NCI-H748 (cell line): ENCODE measurements around the gene NDFIP1.
"Not testable (repeated sequence)": the region's sequence is repeated elsewhere in the genome, so short reads cannot be mapped to it uniquely, and the experiment has no call there.

Experiments used
- DNase-seq: peaks from one replicate; lab custom pipeline; 2025; ENCODE audit not compliant: unreplicated experiment; lab: John Stamatoyannopoulos, UW

The NDFIP1 gene

GRCh38 chr5:142151436-142152383, 43.1 kb downstream of the NDFIP1 start:
- peak; percentile 54 for DNase-seq

DNA sequence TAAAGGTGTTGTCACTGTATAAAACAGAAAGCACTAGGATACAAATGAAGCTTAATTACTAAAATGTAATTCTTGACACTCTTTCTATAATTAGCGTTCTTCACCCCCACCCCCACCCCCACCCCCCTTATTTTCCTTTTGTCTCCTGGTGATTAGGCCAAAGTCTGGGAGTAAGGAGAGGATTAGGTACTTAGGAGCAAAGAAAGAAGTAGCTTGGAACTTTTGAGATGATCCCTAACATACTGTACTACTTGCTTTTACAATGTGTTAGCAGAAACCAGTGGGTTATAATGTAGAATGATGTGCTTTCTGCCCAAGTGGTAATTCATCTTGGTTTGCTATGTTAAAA, 43.8 kb downstream of the NDFIP1 start:
- DNase-seq: no peak

GRCh38 chr5:142153674-142154448, 45.3 kb downstream of the NDFIP1 start:
- DNase-seq: no peak

DNA sequence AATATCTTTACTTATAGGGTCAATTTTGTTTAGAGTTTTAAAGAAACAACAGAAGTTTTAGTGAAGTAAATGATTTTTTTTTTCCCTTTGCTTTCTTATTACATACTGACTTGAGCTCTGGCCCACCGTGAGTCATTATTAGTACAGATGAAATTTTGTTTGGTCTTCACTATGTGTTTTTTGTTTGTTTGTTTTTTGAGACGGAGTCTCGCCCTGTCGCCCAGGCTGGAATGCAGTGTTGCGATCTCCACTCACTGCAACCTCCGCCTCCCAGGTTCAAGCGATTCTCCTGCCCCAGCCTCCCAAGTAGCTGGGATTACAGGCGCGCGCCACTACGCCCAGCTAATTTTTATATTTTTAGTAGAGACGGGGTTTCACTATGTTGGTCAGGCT, 45.9 kb downstream of the NDFIP1 start:
- not testable (repeated sequence) for DNase-seq

DNA sequence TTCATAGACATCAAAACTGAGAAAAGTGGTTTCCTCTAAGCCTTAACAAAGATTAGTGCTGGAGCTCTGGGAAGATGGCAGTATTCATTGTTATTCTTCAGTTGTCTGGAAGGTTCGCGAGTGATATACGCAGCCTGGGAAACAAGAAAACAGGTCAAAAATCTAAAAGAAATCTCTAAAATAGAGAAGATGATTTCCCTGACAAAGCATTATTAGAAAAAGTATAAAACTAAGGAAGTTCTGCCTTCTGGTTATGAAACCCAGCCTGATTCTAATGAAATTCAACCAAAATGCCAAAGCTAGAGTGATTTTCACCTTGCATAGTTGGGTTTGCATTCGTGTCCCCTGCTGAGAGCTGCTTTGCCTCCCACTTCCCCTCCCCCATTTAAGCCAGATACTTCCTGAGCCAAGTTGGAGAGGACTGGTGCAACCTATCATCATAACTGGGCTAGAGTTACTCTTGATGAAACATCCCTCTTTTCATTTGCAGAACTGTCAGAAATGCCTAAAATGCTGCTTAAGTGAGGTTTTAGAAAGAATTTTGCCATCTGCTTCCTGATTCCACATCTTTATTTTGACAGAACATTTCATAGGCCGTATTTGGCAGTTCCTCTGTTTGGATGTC, 48.4 kb downstream of the NDFIP1 start:
- no peak for DNase-seq

DNA sequence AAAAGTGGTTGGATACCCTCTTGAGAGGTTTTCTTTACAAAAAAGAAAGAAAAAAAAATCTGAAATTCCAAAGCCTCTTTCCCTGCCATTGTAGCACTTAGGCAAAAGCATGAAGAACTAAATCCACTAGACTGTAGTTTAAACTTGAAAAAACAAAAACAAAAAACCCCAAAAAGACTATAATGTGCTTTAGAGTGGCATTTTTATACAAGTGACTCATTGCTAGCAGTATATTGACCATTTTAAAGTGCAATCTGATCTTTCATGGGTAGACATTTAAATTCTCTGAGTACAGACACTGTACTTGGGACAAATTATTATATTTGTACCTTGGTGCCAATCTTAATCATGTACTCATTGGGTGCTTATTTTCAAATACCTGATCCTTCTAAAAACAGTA, 50.8 kb downstream of the NDFIP1 start:
- DNase-seq: no peak

GRCh38 chr5:142164315-142164714, 55.7 kb downstream of the NDFIP1 start:
- DNase-seq: no peak

DNA sequence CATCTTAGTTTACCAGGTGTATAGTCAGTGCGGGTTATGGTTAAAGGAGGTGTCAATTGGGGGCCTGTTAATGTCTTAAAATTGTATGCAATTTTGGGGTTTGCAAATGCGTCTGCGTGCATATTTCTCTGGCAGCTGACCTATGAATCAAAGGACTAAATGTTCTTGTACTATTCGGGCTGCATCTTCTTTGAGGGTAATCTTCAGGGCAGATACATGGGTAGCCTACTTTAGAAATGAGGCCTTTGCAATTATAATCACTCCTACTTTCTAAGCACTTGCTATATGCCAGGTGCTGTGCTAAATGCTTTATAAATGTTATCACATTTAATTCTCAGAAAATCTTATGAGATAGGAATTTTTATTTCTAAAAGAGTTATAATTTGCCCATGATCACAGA, 58.2 kb downstream of the NDFIP1 start:
- no peak for DNase-seq

GRCh38 chr5:142167458-142167857, 58.9 kb downstream of the NDFIP1 start:
- DNase-seq: no peak

- no peak for DNase-seq
Observed at GRCh38 chr5:142168365-142168764, 59.8 kb downstream of the NDFIP1 start.

DNA sequence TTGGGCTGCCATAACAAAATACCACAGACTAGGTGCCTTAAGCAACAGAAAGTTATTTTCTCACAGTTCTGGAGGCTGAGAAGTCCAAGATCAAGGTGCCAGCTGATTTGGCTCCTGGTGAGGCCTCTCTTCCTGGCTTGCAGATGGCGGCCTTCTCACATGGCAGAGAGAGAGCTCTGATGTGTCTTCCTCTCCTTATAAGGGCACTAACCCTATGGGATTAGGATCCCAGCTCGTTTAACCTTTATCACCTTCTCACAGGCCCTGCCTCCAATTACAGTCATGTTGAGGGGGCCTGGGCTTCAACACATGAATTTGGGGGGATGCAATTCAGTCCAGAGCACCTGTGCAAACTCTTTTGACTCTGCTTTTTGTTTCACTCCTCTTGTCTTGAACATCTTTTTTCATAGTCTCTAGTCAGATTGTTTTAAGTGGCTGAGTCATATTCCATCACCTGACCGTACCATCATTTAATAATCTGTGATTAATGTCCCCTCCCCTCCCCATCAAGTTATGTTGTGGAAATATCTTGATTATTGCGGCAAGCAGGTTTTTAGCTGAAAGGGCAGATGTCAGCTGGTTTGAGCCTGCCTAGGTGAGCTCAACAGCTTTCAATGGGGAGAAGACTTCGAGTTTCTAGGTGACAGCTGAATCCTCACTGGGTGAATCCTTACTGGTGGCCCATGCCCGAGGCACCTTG, 61.8 kb downstream of the NDFIP1 start:
- DNase-seq: no peak

- DNase-seq: no peak
Observed at GRCh38 chr5:142171270-142171669, 62.7 kb downstream of the NDFIP1 start.

DNA sequence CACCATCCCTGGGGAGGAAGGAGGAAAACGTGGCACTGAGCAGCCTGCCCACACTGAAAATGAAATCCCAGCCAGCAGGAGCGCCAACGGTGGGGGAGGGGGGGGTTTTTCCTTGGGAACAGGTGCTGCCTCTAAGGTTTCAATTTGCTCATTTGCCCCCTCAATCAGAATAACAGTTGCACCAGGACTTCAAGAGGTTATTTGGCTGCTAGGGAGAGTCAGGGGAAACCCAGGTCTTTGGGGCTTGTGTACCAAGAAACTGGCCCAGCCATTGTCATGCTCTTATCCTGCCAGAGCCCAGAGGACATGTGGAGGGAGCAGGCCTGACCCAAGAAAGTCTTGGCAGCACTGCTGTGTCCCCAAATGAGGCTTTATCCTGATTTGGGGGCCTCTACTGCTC, 66.5 kb downstream of the NDFIP1 start:
- DNase-seq: peak; percentile 17

DNA sequence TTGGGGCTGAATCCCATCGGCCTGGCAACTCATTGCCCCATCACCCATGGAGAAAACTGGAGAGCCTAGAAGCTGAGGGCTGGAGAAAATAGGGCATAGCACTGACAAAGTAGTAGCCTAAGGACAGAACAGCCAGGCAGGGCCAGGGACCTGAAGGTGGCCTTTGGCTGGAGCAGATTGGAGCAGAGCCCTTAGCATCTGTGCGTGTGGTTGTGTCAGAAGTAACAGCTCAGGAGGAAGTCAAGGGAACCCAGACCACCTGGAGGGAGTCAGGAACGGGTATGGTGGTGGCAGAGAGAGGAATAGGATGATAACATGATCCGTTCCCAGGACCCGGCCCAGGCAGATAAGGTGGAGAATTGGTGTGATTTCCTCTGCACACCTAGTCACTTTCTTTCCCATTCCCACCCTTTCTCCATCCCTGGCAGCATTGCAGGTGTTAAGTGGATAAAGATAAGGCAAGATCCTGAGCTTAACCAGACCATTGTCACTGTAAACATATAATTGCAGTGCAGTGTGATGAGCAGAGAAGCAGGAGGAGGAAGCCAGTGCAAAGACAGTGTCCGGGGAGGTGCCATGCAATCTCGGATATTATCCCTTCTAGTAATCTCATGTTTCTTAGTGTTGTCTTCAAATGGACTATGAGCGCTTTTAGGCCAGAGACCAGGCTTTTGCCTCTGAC, 67.0 kb downstream of the NDFIP1 start:
- DNase-seq: no peak

DNA sequence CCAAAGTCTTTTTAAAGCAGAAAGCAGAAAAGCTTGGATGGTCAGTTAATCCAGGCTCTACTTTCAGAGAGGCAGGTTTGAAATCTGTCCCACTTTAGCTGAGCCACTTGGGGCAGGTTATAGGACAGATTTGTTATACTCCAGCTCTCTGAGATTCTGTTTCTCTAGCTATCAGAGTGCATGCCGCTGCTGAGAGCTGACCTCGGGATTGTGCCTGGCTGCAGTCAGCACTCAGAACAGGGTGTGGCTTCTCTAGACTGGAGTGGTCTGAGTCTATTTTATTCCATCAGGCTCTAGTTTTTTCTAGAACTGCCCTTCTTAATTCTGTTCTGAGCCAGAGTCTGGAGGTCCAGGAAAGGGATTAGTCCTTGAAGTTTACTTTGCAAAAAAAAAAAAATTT, 67.7 kb downstream of the NDFIP1 start:
- no peak for DNase-seq

- DNase-seq: no peak
Observed at GRCh38 chr5:142178651-142179050, 70.1 kb downstream of the NDFIP1 start.

DNA sequence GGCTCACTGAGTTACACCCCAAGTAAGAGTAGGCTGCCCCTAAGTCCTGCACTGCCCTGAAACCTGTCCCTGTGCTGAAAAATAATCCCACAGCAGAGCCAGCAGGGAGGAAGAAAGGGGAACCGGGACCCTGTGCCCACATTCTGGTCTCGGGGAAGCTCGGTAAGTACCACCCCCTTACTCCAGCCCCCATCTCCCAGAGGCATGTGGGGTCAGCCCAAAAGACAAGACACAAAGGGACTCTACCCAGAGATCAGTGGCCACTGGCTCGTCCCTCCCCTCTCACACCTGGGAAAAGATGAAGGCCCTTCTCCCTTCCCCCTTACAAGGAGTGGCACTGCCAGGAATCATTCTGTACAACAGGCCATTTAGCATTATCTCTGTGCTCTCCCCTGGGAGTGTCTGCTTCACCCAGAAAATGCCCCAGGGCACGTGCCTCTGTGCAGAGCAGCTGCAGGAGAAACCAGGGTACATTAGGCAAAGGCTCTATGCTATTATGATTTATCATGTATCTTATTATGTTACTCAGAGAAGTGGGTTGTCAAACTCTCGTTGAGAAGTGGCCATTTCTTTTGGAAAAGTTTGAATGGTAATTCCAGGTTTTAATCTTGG, 71.3 kb downstream of the NDFIP1 start:
- no peak for DNase-seq

- no peak for DNase-seq
Observed at GRCh38 chr5:142181096-142181495, 72.5 kb downstream of the NDFIP1 start.

DNA sequence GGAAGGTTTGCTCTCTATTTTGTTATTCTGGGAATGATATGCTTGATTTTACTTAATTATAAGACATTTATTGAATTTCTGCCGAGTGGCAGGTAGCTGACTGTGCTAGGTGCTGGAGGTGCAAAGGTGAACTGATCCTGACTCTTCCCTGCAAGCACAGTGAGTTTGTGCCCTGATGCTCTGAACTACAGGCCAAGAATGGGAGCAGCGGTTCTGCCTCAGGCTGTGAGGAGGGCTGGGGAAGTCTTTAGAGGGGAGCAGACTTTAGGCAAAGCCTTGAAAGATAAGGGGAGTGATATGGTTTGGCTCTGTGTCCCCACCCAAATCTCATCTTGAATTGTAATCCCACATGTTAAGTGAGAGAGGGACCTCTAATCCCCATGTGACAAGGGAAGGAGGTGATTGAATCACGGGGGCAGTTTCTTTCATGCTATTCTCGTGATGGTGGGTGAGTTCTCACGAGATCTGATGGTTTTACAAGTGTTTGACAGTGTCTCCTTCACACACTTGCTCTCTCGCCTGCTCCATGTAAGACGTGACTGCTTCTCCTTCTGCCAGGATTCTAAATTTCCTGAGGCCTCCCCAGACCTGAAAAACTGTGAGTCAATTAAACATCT, 73.1 kb downstream of the NDFIP1 start:
- no peak for DNase-seq

DNA sequence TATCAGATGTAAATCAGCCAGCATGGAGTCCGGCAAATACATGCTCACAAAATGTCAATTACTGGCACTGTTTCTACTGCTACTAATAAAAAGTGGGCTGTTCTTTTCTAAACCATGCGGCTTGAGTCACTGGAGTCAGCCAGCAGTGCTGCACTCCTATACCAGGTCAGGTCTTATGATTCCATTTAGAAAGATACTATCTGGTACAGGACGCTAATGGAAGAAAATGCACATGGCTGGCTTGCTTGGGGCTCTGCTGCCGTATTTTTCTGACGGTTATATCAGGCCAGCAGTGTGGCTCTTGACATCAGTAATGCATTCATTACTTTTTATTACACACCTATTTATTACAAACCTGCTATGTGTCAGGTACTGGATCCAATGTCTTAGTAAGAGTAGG, 74.3 kb downstream of the NDFIP1 start:
- no peak for DNase-seq
